Parathyroid adenoma (tissue), 2 donors: Measurements from ENCODE around the gene VPS13C.

ENCODE experiments used
- H2AFZ ChIP-seq: fragments of 300-600 bp; sonication (generic); one replicate; pipeline ENCODE4 v1.7.0; 2017; ENCODE audit warnings: antibody characterized with exemption, mild to moderate bottlenecking
- H3K27ac ChIP-seq: fragments of 300-600 bp; sonication (generic); one replicate; pipeline ENCODE4 v1.7.0; 2017
- H3K27me3 ChIP-seq: fragments of 300-600 bp; sonication (generic); one replicate; pipeline ENCODE4 v1.7.0; 2017; ENCODE audit warnings: low read length; ENCODE audit not compliant: control insufficient read depth, insufficient read depth
- H3K36me3 ChIP-seq: fragments of 300-600 bp; sonication (generic); one replicate; pipeline ENCODE4 v1.7.0; 2017; ENCODE audit warnings: low read length; ENCODE audit not compliant: control insufficient read depth, insufficient read depth
- H3K4me1 ChIP-seq: fragments of 300-600 bp; sonication (generic); one replicate; pipeline ENCODE4 v1.7.0; 2017; ENCODE audit warnings: control low read depth
- H3K4me2 ChIP-seq: fragments of 300-600 bp; sonication (generic); one replicate; pipeline ENCODE4 v1.7.0; 2017; ENCODE audit warnings: low read length
- H3K4me3 ChIP-seq: fragments of 300-600 bp; sonication (generic); one replicate; pipeline ENCODE4 v1.7.0; 2017; ENCODE audit warnings: low read depth, low read length
- H3K79me2 ChIP-seq: fragments of 300-600 bp; sonication (generic); one replicate; pipeline ENCODE4 v1.7.0; 2017; ENCODE audit warnings: control low read depth
- H3K9ac ChIP-seq: fragments of 300-600 bp; sonication (generic); one replicate; pipeline ENCODE4 v1.7.0; 2017; ENCODE audit warnings: mild to moderate bottlenecking
- H3K9me3 ChIP-seq: fragments of 300-600 bp; sonication (generic); one replicate; pipeline ENCODE4 v1.7.0; 2017; ENCODE audit warnings: low read length; ENCODE audit not compliant: control insufficient read depth
- CTCF ChIP-seq: fragments of 300-600 bp; sonication (generic); IDR thresholded peaks from one replicate; pipeline ENCODE4 v1.7.0; 2017; ENCODE audit warnings: antibody characterized with exemption, mild to moderate bottlenecking
- donor health status: primary hyperparathyroidism.

Gene VPS13C

GRCh38 chr15:61832223-61832622, 228.0 kb downstream of the VPS13C start:
- Histone ChIP-seq H3K79me2 (no peaks in the 10 kb centered on the region), H3K9me3 (no peaks in the 10 kb centered on the region), H3K27ac (peak overlapping the region; percentile 49), H3K36me3 (no peaks in the 10 kb centered on the region), H3K4me2 (no peak overlapping the region), H2AFZ (peak overlapping the region; percentile 73), H3K4me1 (peaks cover 4% of the 10 kb centered on the region), H3K9ac (no peak overlapping the region), H3K4me3 (no peak overlapping the region), H3K27me3 (no peaks in the 10 kb centered on the region)
- TF ChIP-seq CTCF: no peak

GRCh38 chr15:61831505-61831921, 228.7 kb downstream of the VPS13C start:
- Histone ChIP-seq H3K36me3 (no peaks in the 10 kb centered on the region), H3K27ac (peak overlapping the region; percentile 49), H3K9me3 (no peaks in the 10 kb centered on the region), H3K4me3 (no peak overlapping the region), H3K27me3 (no peaks in the 10 kb centered on the region), H3K79me2 (no peaks in the 10 kb centered on the region), H3K9ac (no peak overlapping the region), H3K4me1 (peaks cover 4% of the 10 kb centered on the region), H3K4me2 (no peak overlapping the region), H2AFZ (peak overlapping the region; percentile 73)
- no peak for TF ChIP-seq CTCF

GRCh38 chr15:61830536-61831330, 229.5 kb downstream of the VPS13C start:
- Histone ChIP-seq H3K9me3 (no peaks in the 10 kb centered on the region), H3K4me2 (no peak overlapping the region), H2AFZ (peak overlapping the region; percentile 73), H3K27me3 (no peaks in the 10 kb centered on the region), H3K4me1 (peaks cover 4% of the 10 kb centered on the region), H3K79me2 (no peaks in the 10 kb centered on the region), H3K9ac (no peak overlapping the region), H3K27ac (no peak overlapping the region), H3K36me3 (no peaks in the 10 kb centered on the region), H3K4me3 (no peak overlapping the region)
- TF ChIP-seq CTCF: no peak

GRCh38 chr15:61829514-61829889, 230.7 kb downstream of the VPS13C start:
- no peak overlapping the region for H2AFZ ChIP-seq
- H3K4me1 ChIP-seq: peaks cover 4% of the 10 kb centered on the region
- H3K36me3 ChIP-seq: no peaks in the 10 kb centered on the region
- H3K27ac ChIP-seq: no peak overlapping the region
- no peaks in the 10 kb centered on the region for H3K79me2 ChIP-seq
- H3K9me3 ChIP-seq: no peaks in the 10 kb centered on the region
- no peak overlapping the region for H3K4me2 ChIP-seq
- H3K27me3 ChIP-seq: no peaks in the 10 kb centered on the region
- H3K4me3 ChIP-seq: no peak overlapping the region
- no peak overlapping the region for H3K9ac ChIP-seq
- TF ChIP-seq CTCF: no peak
